Activated CD4-positive, alpha-beta T cell treated with anti-CD3 and anti-CD28 coated beads, Interleukin-2, amount 50 U/mL, for 4 hours (primary cell): ENCODE measurements around the gene MED4.
A peak's percentile ranks its signal among the peaks of the same experiment; 100 is the strongest.
"Not testable (repeated sequence)": the region's sequence is repeated elsewhere in the genome, so short reads cannot be mapped to it uniquely, and the experiment has no call there.

Source experiments
- DNase-seq, 2 experiments: peaks; one replicate each; pipeline ENCODE4 v3.0.0-alpha.2; 2020

MED4 gene

DNA sequence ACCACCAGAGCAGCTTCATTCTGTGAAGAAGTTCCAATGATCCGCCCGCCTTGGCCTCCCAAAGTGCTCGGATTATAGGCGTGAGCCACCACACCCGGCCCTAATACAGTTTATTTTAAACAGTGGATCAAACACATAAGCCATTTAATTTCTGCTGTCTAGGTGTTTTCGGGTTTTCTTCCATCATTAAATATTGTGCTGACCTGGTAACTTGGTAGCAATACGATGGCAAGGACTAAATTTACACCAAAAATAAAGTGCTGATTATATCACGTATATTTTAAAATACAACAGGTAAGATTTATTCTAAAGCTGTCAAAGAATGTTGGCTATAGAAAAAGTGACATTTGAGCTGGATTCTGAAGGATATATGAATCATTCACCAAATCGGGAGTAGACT lies 1.3 kb downstream of the MED4 start:
- DNase-seq = no peak

DNA sequence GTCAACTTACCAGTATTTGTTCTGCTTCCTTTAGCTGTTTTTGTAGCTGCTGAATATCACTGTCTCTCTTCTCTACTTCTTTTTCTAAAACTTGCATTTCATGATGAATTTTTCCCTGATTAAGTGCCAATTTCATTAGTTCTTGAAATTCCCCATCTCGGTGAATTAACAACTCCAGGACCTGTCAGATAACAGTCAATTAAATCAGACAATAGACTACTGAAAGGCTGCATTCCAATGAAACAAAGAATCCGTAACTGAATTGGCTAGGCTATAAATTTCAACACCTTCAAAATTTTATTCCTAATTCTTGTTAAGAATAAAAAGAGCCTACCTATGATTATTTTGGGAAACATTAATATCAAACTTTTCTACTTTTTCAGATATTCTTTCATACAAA lies 8.6 kb downstream of the MED4 start:
- no peak for DNase-seq

DNA sequence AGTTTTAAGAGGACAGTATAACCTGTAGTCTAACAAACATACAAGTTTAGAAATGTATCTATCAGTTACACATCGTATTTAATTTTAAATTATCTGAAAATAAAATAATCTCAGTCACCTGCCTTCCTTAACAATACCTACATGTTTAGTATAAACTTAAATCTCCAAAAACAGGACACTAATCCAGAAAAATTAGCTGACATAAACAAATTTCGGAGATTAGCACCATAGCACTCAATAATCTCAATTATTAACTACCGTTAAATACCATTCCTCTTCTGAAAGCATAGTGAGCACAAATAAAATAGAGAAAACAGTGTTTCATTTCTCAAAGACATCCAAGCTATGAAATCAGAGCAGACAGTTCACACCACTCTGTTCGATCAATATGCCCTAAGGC lies 13.2 kb downstream of the MED4 start:
- DNase-seq = no peak

DNA sequence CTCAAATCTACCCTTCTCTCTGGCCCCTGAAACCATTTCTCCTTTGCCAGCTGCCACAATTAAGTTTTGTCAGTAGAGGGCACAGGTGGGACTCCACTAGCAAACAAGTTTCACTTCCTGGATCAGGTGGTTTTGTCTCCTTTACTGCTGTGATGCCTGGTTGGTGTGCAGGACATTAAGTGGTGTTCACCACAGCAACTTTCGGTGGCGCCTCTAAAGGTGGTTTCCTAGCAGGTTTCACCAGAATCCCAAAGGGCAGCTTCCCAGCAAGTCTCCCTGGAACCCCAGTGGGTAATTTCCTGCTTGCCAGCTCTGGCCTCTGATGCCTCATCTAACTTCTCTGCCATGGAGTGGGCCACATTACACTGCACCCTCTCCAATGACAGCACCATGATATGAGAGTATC lies 16.6 kb downstream of the MED4 start:
- no peak for DNase-seq

DNA sequence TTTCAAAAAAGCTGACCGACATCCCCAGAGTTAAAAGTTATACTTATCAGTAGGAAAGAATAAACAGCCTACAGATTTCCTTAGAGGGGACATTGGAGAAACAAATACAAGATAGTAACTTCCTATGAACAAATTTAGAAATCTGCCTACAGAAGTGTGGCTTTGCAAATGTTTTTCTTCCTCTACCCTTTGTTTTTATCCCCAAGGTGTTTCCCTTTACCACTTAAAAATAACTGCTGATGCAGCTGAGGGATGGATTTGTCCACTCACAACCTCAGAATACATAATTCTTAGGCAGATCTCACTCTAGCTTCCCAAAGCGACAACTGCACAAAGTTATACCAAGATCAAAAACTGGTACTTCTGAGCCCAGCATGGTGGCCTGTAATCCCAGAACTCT lies 20.9 kb downstream of the MED4 start:
- no peak for DNase-seq

DNA sequence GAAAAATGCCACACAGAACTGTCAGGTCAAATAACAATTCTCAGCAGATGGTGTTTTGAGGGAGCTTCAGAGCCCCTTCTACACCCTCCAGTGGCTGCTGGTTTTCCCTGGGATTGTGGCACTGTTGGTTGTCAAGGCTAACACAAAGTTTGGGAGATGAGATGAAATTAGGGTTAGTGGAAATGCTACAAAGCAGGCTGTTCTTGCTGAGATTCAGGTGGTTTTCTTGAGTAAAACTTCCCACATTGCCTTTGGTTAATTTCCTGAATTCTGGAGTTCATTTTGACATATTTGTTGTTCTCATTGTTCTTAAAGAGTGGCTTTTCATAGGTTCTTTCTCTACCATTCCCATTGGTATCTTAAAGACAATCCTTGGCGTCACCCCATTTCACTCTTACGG lies 22.1 kb downstream of the MED4 start:
- no peak for DNase-seq

DNA sequence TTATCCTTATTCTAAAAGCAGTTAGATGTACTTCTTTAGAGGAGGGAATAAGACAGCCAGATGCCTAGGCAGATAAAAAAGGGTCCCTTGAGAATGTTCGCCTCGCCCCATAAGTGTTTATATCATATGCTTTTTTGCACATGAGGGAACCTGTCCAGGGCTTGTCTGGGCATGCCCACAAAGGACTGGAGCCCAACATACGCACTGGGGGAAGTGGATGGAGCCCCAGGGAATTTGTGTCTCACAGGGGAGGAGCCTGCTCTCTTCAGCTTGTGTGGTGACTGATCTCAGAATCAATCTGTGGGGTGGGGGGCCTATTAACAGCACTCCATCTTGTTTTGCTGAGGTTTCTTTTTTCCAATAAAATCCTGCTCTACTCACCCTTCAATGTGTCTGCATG lies 22.6 kb downstream of the MED4 start:
- no peak for DNase-seq

DNA sequence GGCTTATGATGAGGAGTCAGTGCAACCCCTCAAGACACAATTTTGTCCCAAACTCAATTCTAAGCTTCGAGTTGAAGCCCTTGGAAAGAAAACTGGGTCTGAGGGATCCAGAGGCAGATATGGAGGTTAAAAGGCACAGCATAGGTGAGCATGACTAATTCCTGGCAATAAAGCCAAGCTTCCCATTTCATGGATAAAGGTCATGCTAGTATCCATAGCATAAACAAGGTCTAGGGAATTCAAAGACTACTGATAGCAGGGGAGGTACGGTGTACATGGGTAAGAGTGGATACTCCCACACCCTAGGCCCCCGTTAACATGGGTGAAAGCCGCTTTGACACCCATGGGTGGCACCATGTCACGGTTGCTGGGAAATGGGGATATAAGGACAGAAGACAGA lies 24.0 kb downstream of the MED4 start:
- DNase-seq = no peak

DNA sequence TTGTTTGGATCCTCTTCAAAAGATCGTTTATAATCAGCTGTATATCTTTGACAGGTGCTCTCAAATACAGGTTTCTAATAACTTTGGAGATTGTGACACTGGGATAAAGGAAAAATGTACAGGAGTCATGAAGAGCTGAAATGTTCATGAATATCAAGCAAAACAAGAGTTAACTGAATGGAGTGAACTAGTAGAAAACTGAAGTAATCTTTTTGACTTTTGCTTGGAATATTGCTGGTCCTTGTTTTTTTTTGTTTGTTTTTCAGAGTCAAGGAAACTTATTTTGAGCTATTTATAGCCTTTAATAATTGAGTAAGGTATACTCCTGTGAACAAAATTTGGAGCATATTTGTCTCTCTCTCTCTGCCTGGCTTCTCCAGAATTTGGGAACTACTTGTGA lies 25.3 kb downstream of the MED4 start:
- DNase-seq = no peak

DNA sequence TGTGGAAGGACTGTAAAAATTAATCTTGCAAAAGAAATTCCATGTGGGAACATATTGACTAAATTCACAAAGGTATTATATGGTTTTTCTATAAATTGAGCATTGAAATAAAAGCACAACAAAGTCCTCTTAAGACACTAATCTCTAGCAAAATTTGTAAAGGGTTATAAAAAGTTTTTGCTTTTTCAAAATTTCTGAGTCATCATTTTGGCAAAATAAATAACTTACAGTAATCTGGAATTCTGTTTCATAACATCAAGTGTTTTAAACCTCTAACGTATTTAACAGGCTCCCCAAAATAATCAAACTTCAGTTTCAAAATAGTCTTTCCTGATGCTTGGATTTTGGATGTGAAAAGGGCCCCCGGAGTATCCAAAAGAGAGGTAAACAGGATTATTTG lies 26.0 kb downstream of the MED4 start:
- DNase-seq = no peak

DNA sequence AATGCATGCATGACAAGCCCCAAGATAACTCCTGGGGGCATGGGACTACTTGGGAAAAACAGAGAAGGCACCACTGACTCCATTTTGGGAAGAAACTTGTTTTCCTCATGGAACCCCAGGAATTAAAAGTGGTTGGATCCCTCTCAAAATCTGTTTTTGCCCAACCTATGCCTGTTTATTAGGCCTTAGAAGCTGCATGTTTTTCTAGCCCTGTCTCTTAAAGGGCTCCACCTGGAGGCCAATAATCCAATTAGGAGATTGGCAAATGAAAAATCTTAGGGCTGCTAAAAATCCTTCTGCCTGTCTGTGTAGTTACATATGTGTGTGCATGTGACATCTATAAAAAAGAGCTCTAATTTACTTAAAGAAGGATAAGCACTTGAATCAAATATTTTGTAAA lies 26.9 kb downstream of the MED4 start:
- DNase-seq = no peak

DNA sequence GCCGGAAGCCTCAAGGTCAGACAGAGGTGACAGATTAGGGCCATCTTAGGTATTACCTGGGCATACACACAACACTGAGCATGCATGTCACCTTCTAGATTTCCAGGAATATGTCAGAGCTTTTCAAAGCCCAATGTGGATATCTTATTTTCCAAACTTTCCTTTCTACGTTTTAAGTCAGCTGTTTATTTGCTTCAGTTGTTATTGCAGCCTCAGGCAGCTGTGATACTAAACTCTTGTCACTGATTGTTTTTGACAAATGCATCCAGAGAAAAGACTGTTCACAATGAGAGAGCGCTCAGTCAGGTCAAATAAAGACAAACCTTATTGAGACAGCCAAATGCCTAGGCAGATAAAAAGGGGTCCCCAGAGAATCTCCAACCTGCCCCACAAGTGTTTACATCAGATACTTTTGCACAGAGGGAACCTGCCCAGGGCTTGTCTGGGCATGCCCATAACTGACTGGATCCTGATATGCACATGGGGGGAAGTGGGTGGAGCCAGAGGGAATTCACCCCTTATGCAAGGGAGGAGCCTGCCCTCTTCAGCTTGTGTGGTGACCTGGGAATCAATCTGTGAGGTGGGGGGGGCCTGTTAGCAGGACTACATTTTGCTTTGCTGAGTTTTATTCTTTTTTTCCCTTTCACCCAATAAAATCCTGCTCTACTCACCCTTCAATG lies 28.5 kb downstream of the MED4 start:
- no peak for DNase-seq

DNA sequence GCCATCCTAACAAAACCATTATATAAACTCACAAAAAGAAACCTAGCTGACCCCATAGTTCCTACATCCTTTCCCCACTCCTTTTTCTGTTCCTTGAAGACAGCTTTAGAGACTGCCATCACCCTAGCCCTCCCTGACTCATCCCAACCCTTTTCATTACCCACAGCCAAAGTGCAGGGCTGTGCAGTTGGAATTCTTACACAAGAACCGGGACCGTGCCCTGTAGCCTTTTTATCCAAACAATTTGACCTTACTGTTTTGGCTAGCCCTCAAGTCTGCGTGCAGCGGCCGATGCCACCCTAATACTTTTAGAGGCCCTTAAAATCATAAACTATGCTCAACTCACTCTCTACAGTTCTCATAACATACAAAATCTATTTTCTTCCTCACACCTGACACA lies 35.0 kb downstream of the MED4 start:
- not testable (repeated sequence) for DNase-seq

DNA sequence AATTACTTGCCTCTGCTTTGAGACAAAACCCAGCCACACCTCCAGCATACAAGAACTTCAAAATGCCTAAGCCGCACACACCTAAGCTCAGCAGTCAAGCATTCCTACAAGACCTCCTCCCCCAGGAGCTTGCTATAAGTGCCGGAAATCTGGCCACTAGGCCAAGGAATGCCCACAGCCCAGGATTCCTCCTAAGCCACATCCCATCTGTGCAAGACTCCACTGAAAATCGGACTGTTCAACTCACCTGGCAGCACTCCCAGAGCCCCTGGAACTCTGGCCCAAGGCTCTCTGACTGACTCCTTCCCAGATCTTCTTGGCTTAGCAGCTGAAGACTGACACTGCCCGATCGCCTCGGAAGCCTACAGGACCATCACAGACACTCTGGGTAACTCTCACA lies 36.4 kb downstream of the MED4 start:
- DNase-seq = not testable (repeated sequence)

DNA sequence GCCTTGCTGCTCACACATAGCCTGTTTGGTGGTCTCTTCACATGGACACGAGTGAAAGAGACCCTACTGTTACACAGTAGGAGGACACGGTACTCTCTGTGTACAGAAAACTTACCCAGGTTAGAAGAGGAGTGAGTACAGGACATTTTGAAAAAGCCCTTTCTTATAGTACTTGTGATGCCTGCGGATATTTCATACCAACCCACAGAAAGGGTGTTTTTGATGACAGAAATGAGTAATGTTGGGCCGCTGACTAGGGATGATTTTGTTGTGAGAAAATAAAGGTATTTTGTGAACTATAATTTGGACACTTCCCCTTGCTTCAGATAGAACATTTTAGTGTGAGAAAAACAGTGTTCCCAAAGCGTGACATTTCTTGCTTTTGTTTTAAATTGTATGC lies 39.2 kb downstream of the MED4 start:
- no peak for DNase-seq

DNA sequence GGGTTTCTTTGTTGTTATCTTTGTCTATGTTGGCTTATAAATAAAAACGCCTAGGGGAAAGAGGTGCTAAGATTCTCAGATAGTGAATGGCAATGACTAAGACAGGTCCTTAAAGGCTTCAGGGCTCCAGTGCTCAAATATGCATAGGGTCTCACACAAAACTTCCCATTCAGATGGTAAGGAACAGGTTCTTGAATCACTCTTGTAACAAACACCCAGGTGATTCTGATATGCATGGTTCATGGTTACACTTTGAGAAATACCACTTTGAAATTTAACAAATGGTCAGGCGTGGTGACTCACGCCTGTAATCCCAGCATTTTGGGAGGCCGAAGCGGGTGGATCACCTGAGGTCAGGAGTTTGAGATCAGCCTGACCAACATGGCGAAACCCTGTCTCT lies 40.3 kb downstream of the MED4 start:
- DNase-seq = no peak

DNA sequence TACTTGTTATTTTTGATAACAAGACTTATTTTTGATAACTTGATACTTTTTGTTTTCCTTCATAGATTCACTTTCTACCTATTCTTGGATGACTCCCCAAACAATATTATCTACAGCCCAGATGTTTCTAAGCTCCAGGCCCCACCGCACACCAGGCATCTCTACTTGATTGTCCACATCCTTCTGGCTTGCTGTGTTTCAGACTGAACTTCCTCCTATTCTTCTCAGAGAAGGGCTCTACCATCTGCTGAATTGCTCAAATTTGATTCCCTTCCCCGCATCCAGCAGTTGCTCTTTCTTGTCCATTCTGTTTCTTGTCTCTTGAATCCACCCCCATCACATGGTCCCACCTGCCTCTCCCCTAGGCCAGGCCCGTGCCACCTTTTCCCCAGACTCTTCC lies 44.4 kb downstream of the MED4 start:
- no peak for DNase-seq

DNA sequence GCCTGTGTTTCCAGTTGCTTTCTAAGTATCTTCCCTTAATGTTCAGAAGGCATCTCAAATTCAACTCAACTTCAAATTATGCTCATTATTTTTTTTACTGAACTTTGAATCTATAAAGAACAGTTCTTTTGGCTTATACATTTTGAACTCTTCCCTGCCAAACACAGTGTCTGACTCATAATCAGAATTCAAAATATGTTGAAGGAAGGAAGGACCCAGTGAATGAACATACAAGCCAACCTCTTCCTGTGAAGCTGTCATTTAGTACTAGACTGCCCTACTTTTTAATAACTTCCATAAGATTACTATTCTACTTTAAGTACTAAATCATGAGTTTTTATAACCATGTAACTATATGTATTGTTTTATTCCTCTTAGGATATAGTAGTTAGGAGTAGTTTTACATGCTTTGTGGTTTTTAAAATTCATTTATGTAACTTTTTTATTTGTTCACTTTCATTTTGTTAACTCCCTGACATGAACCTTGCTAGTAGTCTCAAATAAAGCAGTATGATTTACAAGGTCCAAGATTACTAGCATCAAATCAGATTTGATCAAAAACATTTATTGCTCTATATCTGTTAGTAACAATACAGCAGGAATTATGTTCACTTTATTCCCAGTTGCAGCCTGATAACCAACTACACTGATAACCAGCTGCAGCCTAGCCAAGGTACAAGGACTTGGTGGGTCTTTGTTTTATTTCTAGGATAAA lies 51.0 kb downstream of the MED4 start:
- no peak for DNase-seq

DNA sequence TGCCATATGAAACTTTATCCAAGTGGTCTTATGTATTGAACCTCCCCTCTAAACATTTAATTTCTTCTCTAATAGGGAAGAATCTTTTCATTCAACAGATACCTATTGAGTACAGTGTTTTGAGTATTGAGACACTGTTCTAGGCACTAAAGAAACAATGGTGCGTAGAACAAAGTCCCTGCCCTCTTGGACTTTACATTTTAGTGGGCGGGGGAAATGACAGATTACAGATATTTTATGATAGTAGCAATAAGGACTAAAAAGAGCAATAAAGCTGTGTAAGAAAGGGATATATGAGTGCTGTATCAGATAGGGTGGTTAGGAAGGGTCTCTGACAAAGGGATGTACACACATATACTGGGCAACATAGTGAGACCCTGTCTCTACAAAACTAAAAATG lies 52.0 kb downstream of the MED4 start:
- no peak for DNase-seq

DNA sequence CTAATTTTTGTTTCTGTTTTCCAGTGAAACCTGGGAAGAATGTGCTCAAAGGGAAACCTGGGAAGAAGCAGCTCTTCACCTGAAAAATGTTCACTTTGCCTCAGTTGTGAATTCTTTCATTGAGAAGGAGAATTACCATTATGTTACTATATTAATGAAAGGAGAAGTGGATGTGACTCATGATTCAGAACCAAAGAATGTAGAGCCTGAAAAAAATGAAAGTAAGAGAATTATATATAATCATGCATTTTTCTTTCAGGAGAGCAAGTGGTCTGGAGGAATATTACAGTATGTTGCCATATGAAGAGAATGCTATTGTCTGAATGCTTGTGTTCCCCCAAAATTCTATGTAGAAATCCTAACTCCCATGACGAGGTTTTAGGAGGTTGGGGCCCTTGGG lies 54.0 kb downstream of the MED4 start:
- no peak for DNase-seq

DNA sequence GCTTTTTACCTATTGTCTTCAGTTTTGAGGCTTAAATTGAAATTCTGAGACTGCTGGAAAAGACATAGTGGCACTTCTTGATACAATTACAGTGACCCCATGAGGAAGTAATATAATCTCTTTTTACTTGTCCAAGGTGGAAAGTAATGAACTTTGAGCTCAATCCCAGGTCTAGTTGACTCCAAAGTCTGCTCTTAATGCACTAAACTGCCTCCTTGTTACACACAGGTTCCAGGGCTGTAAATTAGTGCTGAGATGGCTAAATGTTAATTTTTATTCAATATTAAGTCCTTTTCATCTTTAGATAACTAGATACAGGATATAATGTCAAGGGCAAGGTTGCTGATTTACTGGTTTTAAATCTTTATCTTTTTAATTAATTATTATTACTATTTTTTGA lies 54.9 kb downstream of the MED4 start:
- DNase-seq = no peak

DNA sequence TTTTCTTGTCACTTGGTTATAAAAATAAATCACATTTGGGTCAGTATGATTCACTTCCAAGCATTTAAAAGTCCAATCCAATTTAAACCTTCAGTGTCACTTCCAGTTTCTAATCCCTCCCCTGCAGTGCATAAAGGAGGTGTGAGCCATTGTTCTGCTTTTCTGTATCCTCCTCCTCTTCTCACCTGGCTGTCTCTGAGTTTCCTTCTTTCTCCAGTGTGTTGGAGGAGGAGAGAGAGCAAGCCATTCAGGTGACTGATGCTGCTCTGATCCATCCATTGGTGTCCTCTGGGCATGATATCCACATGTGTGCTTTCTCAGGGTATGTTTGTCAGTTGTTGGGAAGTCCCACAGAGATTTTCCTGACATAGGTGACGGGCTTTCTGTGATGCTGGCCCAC lies 56.1 kb downstream of the MED4 start:
- no peak for DNase-seq

DNA sequence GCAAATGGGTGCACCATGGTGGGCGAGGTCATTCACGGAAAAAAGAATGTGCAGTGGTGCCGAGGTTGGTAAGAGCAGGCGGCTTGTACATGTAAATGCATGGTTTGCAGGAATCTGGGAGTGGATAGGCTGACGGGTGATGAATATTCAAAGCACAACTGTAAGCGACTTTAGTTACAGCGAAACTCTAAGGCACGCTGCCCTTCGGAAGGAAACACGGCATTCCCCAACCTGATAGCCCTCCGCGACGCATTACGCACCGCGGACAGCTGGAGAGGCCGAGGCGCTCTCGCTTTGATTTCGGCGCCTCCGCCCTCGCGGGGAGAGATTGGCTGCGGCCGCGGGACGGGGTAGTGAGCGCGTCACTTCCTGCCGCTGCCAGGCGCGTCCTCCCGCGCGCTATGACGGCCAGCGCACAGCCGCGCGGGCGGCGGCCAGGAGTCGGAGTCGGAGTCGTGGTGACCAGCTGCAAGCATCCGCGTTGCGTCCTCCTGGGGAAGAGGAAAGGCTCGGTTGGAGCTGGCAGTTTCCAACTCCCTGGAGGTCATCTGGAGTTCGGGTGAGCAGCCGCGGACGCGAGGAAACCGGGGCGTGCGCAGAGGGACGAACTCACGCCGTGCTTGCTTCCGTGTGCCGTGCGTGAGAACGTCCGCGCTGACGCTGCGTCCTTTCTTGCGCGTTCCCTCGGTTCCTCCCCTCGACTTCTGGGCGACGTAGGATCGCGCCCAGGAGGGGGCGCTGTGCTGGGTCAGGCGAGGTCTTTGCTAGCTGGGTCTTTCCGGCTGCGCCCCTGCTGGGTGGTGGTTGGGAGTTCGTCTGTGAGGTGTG lies 57.3 kb downstream of the MED4 start, which contains the start of gene NUDT15:
Gene NUDT15, plus strand, starts transcription at position 381 of the 828 bp plus-strand sequence. Its CDS starts 21 bp downstream, at position 402.
- peak; percentile 93 for DNase-seq

DNA sequence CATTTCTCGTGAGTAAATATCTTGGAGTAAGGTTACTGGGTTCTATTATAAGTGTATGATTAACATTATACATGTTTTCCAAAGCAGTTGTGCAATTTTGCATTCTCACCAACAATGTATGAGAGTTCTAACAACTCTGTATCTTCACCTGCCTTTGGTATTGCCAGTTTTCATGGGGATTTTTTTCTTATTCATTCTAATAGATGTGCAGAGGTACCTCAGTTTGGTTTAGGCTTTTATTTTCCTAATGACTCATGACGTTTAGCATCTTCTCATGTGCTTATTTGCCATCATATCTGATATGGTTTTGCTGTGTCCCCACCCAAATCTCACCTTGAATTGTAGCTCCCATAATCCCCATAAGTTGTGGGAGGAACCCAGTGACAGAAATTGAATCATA lies 65.0 kb downstream of the MED4 start:
- DNase-seq = no peak
